HEK293 (cell line): Measurements from ENCODE around the gene KDM4C.

Source experiments
- CTCF ChIA-PET: fragments of 350-600 bp; formaldehyde crosslinking; extraction: SDS; loops from one replicate; lab custom pipeline; 2021; ENCODE audit warnings: antibody characterized with exemption; lab: Yijun Ruan, JAX
- POLR2A ChIA-PET: fragments of 300-600 bp; formaldehyde crosslinking; extraction: SDS; loops from one replicate; lab custom pipeline; 2020; ENCODE audit warnings: antibody characterized with exemption, inconsistent platforms; lab: Yijun Ruan, JAX
- H3K27ac ChIP-seq: fragments of 200-500 bp; sonication (Bioruptor generic); 2 replicates; pipeline ENCODE4 v1.5.1; 2014; ENCODE audit warnings: low read depth, low read length, control low read depth, inconsistent platforms; ENCODE audit errors: extremely low read depth
- H3K36me3 ChIP-seq, 2 experiments: fragments of 200-500 bp in 1 of 2; sonication (Bioruptor generic) in 1 of 2; 1 replicate in 1 of 2; 2 replicates in 1 of 2; pipeline ENCODE4 v1.5.1; 2014 to 2017; ENCODE audit warnings: inconsistent platforms in 2 of 2, low read length in 2 of 2; ENCODE audit not compliant: control insufficient read depth in 2 of 2, insufficient read depth in 1 of 2
- H3K4me1 ChIP-seq: fragments of 200-500 bp; sonication (Bioruptor generic); 2 replicates; pipeline ENCODE4 v1.5.1; 2014; ENCODE audit warnings: mild to moderate bottlenecking, low read length, inconsistent platforms; ENCODE audit not compliant: control insufficient read depth, insufficient read depth
- H3K4me3 ChIP-seq: 2 replicates; pipeline ENCODE4 v1.5.1; 2011; ENCODE audit warnings: low read depth, mild to moderate bottlenecking, control low read depth, low read length, moderate library complexity
- H3K9me3 ChIP-seq: fragments of 200-500 bp; sonication (Bioruptor generic); 2 replicates; pipeline ENCODE4 v1.5.1; 2014; ENCODE audit warnings: low read depth, low read length, inconsistent platforms; ENCODE audit not compliant: control insufficient read depth, insufficient read depth
- BCL11B ChIP-seq: fragments of 450-650 bp; formaldehyde crosslinking; IDR thresholded peaks from 2 replicates; pipeline ENCODE4 v1.5.1; 2016; ENCODE audit warnings: low read depth, missing biosample characterization, missing genetic modification characterization
- FEZF1 ChIP-seq: fragments of 450-650 bp; formaldehyde crosslinking; IDR thresholded peaks from 2 replicates; pipeline ENCODE4 v1.5.1; 2016; ENCODE audit warnings: missing biosample characterization, missing genetic modification characterization
- GLI2 ChIP-seq: fragments of 450-650 bp; formaldehyde crosslinking; IDR thresholded peaks from 2 replicates; pipeline ENCODE4; 2017; ENCODE audit warnings: missing biosample characterization, missing genetic modification characterization, low read depth, borderline replicate concordance
- KLF17 ChIP-seq: fragments of 450-650 bp; formaldehyde crosslinking; IDR thresholded peaks from 2 replicates; pipeline ENCODE4 v1.5.1; 2016; ENCODE audit warnings: missing biosample characterization, missing genetic modification characterization
- MEIS1 ChIP-seq: sonication (generic); formaldehyde crosslinking; IDR thresholded peaks from 2 replicates; pipeline ENCODE4 v1.8.1; 2022; ENCODE audit warnings: missing genetic modification reagents, mild to moderate bottlenecking, borderline replicate concordance
- PRDM2 ChIP-seq: fragments of 450-650 bp; formaldehyde crosslinking; IDR thresholded peaks from 2 replicates; pipeline ENCODE4 v1.5.1; 2016; ENCODE audit warnings: missing biosample characterization, missing genetic modification characterization, borderline replicate concordance
- ZBTB10 ChIP-seq: fragments of 450-650 bp; formaldehyde crosslinking; IDR thresholded peaks from 2 replicates; pipeline ENCODE4 v1.5.1; 2016; ENCODE audit warnings: missing biosample characterization, missing genetic modification characterization
- ZBTB21 ChIP-seq: fragments of 450-650 bp; formaldehyde crosslinking; IDR thresholded peaks from 2 replicates; pipeline ENCODE4 v1.5.1; 2017; ENCODE audit warnings: missing biosample characterization, missing genetic modification characterization
- ZEB2 ChIP-seq: fragments of 450-650 bp; formaldehyde crosslinking; IDR thresholded peaks from 2 replicates; pipeline ENCODE4 v1.5.1; 2016; ENCODE audit warnings: missing biosample characterization, missing genetic modification characterization
- ZNF10 ChIP-seq: fragments of 450-650 bp; formaldehyde crosslinking; IDR thresholded peaks from 2 replicates; pipeline ENCODE4 v1.5.1; 2017; ENCODE audit warnings: missing biosample characterization, missing genetic modification characterization
- ZNF155 ChIP-seq: fragments of 450-650 bp; formaldehyde crosslinking; IDR thresholded peaks from 2 replicates; pipeline ENCODE4 v1.5.1; 2016; ENCODE audit warnings: missing biosample characterization, missing genetic modification characterization
- ZNF157 ChIP-seq: fragments of 450-650 bp; formaldehyde crosslinking; IDR thresholded peaks from 2 replicates; pipeline ENCODE4 v1.5.1; 2016; ENCODE audit warnings: missing biosample characterization, missing genetic modification characterization
- ZNF223 ChIP-seq: fragments of 450-650 bp; formaldehyde crosslinking; IDR thresholded peaks from 2 replicates; pipeline ENCODE4 v1.5.1; 2016; ENCODE audit warnings: missing biosample characterization, missing genetic modification characterization
- ZNF248 ChIP-seq: fragments of 450-650 bp; formaldehyde crosslinking; IDR thresholded peaks from 2 replicates; pipeline ENCODE4 v1.5.1; 2017; ENCODE audit warnings: missing biosample characterization, missing genetic modification characterization
- ZNF292 ChIP-seq: fragments of 450-650 bp; formaldehyde crosslinking; IDR thresholded peaks from 2 replicates; pipeline ENCODE4 v1.5.1; 2016; ENCODE audit warnings: low read depth, missing biosample characterization, missing genetic modification characterization, borderline replicate concordance
- ZNF677 ChIP-seq: fragments of 450-650 bp; IDR thresholded peaks from 2 replicates; pipeline ENCODE4 v1.5.0; 2018; ENCODE audit warnings: missing biosample characterization, mild to moderate bottlenecking, missing genetic modification characterization, moderate library complexity
- ZNF747 ChIP-seq: fragments of 450-650 bp; formaldehyde crosslinking; IDR thresholded peaks from 2 replicates; pipeline ENCODE4 v1.5.1; 2016; ENCODE audit warnings: missing biosample characterization, missing genetic modification characterization
- ZNF843 ChIP-seq: fragments of 450-650 bp; formaldehyde crosslinking; IDR thresholded peaks from 2 replicates; pipeline ENCODE4 v1.5.1; 2016; ENCODE audit warnings: missing biosample characterization, missing genetic modification characterization
- ZSCAN5A ChIP-seq: fragments of 450-650 bp; formaldehyde crosslinking; IDR thresholded peaks from 2 replicates; pipeline ENCODE4 v1.5.1; 2016; ENCODE audit warnings: missing biosample characterization, missing genetic modification characterization
- TF ChIP-seq, protein P1 (sequence below): fragments of 450-650 bp; formaldehyde crosslinking; IDR thresholded peaks from 2 replicates; pipeline ENCODE4 v1.5.1; 2017; ENCODE audit warnings: missing biosample characterization, missing genetic modification characterization
- TF ChIP-seq, protein P2 (sequence below): fragments of 450-650 bp; formaldehyde crosslinking; IDR thresholded peaks from 2 replicates; pipeline ENCODE4 v1.5.0; 2017; ENCODE audit warnings: missing biosample characterization, missing genetic modification characterization, borderline replicate concordance

Gene KDM4C

DNA sequence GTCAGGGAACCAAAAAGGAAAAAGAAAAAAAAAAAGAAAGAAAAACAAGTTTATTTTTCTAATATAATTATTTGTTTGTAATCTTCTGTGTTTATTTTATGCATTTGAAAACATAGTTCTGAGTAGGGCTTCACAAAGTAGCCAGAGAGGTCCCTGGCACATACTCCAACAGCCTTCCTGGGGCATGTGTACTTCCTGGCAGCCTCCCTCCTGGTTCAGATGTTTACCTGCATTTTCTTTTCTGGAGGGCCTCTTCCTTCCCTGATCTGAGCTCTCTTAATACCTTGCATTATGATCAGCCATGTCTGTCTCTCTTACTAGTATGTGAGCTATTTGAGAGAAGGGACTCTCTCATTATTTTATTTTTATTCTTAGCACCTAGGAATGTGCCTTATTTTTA is 361.8 kb downstream of the KDM4C start:
- H3K4me3 ChIP-seq = no peak overlapping the region
- no peaks in the 10 kb centered on the region for H3K9me3 ChIP-seq
- H3K4me1 ChIP-seq = no peaks in the 10 kb centered on the region
- ChIA-PET CTCF (no interaction called here), POLR2A (no interaction called here)
- no peak for TF ChIP-seq ZNF223 (tag by site-specific recombination)
- no peak for TF ChIP-seq ZNF677
- TF ChIP-seq BCL11B (tag by site-specific recombination) = no peak
- TF ChIP-seq, protein P1, sequence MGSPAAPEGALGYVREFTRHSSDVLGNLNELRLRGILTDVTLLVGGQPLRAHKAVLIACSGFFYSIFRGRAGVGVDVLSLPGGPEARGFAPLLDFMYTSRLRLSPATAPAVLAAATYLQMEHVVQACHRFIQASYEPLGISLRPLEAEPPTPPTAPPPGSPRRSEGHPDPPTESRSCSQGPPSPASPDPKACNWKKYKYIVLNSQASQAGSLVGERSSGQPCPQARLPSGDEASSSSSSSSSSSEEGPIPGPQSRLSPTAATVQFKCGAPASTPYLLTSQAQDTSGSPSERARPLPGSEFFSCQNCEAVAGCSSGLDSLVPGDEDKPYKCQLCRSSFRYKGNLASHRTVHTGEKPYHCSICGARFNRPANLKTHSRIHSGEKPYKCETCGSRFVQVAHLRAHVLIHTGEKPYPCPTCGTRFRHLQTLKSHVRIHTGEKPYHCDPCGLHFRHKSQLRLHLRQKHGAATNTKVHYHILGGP (tag by site-specific recombination) = no peak
- TF ChIP-seq ZBTB10 = no peak
- TF ChIP-seq GLI2 (tag by site-specific recombination) = no peak
- TF ChIP-seq KLF17 (tag by site-specific recombination) = no peak
- no peaks in the 10 kb centered on the region for H3K36me3 ChIP-seq
- H3K27ac ChIP-seq = no peak overlapping the region

DNA sequence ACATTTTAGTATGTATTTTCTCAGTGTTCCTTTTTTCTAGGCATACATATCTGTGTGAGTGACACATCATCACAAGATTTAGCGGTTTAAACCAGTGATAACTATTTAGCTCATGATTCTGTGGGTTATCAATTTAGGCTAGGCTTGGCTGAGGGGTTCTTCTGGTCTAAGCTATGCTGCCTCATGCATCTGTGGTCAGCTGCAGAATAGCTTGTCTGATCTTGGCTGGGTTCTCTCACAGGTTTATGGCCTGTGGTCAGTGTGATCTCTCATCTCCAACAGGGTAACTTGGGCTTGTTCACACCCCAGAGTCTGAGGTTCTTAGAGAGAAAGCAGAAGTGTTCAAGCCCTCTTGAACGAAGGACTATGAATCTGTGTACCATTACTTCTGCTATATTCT is 363.3 kb downstream of the KDM4C start:
- Histone ChIP-seq H3K4me1 (no peaks in the 10 kb centered on the region), H3K27ac (no peak overlapping the region), H3K36me3 (no peaks in the 10 kb centered on the region), H3K4me3 (no peak overlapping the region), H3K9me3 (no peaks in the 10 kb centered on the region)
- ChIA-PET POLR2A (no interaction called here), CTCF (no interaction called here)
- TF ChIP-seq ZNF157 (tag by site-specific recombination) (no peak), ZNF747 (tag by site-specific recombination) (no peak), ZEB2 (tag by site-specific recombination) (no peak), ZNF10 (no peak), ZNF155 (no peak), FEZF1 (tag by site-specific recombination) (no peak), ZNF292 (tag by site-specific recombination) (no peak), MEIS1 (CRISPR knock-in tag) (no peak), ZSCAN5A (tag by site-specific recombination) (no peak), ZNF248 (tag by site-specific recombination) (no peak), PRDM2 (tag by site-specific recombination) (no peak), ZNF843 (tag by site-specific recombination) (no peak), ZBTB21 (tag by site-specific recombination) (no peak)
- TF ChIP-seq, protein P2, sequence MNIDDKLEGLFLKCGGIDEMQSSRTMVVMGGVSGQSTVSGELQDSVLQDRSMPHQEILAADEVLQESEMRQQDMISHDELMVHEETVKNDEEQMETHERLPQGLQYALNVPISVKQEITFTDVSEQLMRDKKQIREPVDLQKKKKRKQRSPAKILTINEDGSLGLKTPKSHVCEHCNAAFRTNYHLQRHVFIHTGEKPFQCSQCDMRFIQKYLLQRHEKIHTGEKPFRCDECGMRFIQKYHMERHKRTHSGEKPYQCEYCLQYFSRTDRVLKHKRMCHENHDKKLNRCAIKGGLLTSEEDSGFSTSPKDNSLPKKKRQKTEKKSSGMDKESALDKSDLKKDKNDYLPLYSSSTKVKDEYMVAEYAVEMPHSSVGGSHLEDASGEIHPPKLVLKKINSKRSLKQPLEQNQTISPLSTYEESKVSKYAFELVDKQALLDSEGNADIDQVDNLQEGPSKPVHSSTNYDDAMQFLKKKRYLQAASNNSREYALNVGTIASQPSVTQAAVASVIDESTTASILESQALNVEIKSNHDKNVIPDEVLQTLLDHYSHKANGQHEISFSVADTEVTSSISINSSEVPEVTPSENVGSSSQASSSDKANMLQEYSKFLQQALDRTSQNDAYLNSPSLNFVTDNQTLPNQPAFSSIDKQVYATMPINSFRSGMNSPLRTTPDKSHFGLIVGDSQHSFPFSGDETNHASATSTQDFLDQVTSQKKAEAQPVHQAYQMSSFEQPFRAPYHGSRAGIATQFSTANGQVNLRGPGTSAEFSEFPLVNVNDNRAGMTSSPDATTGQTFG = no peak
